Activated CD4-positive, alpha-beta T cell treated with anti-CD3 and anti-CD28 coated beads for 48 hours (primary cell): Measurements from ENCODE around the gene TXLNG.

Experiments used
- DNase-seq: peaks from one replicate; pipeline ENCODE4 v3.0.0-alpha.2; 2020

Gene TXLNG

GRCh38 chrX:16839219-16839851 is 53.1 kb downstream of the TXLNG start:
- no peak for DNase-seq

GRCh38 chrX:16839852-16840460 is 53.7 kb downstream of the TXLNG start:
- DNase-seq: peak; percentile 28

GRCh38 chrX:16842684-16843083 is 56.4 kb downstream of the TXLNG start:
- DNase-seq: no peak

- no peak for DNase-seq
These were observed 57.1 kb downstream of the TXLNG start for GRCh38 chrX:16843208-16843909.

GRCh38 chrX:16845686-16846085 is 59.4 kb downstream of the TXLNG start:
- DNase-seq: no peak

- no peak for DNase-seq
These were observed 62.3 kb downstream of the TXLNG start for GRCh38 chrX:16848541-16848940.

GRCh38 chrX:16851421-16851820 is 65.2 kb downstream of the TXLNG start:
- no peak for DNase-seq

GRCh38 chrX:16851827-16852226 is 65.6 kb downstream of the TXLNG start:
- no peak for DNase-seq

GRCh38 chrX:16852617-16853179 is 66.4 kb downstream of the TXLNG start:
- DNase-seq: peak; percentile 10

GRCh38 chrX:16853537-16853936 is 67.3 kb downstream of the TXLNG start:
- no peak for DNase-seq

GRCh38 chrX:16855363-16856075 is 69.3 kb downstream of the TXLNG start:
- no peak for DNase-seq

- peak; percentile 50 for DNase-seq
These were observed 69.8 kb downstream of the TXLNG start for GRCh38 chrX:16856076-16856404.

GRCh38 chrX:16856744-16857143 is 70.5 kb downstream of the TXLNG start:
- DNase-seq: no peak

- no peak for DNase-seq
These were observed 76.6 kb downstream of the TXLNG start for GRCh38 chrX:16862829-16863228.

- DNase-seq: no peak
These were observed 81.7 kb downstream of the TXLNG start for GRCh38 chrX:16867947-16868346.

- DNase-seq: no peak
These were observed 82.7 kb downstream of the TXLNG start for GRCh38 chrX:16868920-16869319.

GRCh38 chrX:16869393-16870094 is 83.3 kb downstream of the TXLNG start:
- DNase-seq: peak; percentile 59

- DNase-seq: peak; percentile 91
These were observed 84.0 kb downstream of the TXLNG start, which contains the start of gene RBBP7 for GRCh38 chrX:16870095-16870861. Gene RBBP7, minus strand, starts transcription at chrX:16870362. Its CDS starts 309 bp downstream, at chrX:16870053.

GRCh38 chrX:16870862-16871815 is 84.9 kb downstream of the TXLNG start:
- no peak for DNase-seq

GRCh38 chrX:16873106-16873505 is 86.8 kb downstream of the TXLNG start:
- DNase-seq: no peak
